Breast epithelium (tissue), 4 donors: Measurements from ENCODE around the gene NAALAD2. TPM values are rescaled to one million over a fixed set of nuclear protein-coding genes. Genes with fewer than 3 reads are reported as not detected.

Experiments used
- DNase-seq, 2 donors: peaks; one replicate each; pipeline ENCODE4 v3.0.0-alpha.2; 2019; ENCODE audit warnings: low spot score in 2 of 2
- H3K27ac ChIP-seq, 2 donors: fragments of 200-600 bp; sonication (generic) in 1 of 2; one replicate each; pipeline ENCODE4 v1.5.1; 2016 to 2019; ENCODE audit warnings: mild to moderate bottlenecking in 1 of 2
- H3K27me3 ChIP-seq, 2 donors: fragments of 200-600 bp; sonication (generic) in 1 of 2; one replicate each; pipeline versions ENCODE4 v1.5.1 to v1.6.0; 2017 to 2019; ENCODE audit warnings: control low read depth in 1 of 2, mild to moderate bottlenecking in 1 of 2
- H3K36me3 ChIP-seq: fragments of 200-600 bp; one replicate; pipeline ENCODE4 v1.5.1; 2019
- H3K4me1 ChIP-seq, 2 donors: fragments of 200-600 bp; sonication (generic); one replicate each; pipeline ENCODE4 v1.5.1; 2016 to 2019; ENCODE audit warnings: control low read depth in 1 of 2
- H3K4me3 ChIP-seq, 3 donors: fragments of 200-600 bp; sonication (generic); 1 replicate in 2 of 3; 2 replicates in 1 of 3; pipeline ENCODE4 v1.5.1; 2016 to 2019; ENCODE audit warnings: mild to moderate bottlenecking in 3 of 3, moderate library complexity in 2 of 3
- H3K9me3 ChIP-seq, 2 donors: fragments of 200-600 bp; sonication (generic) in 1 of 2; one replicate each; pipeline ENCODE4 v1.5.1; 2016 to 2019; ENCODE audit warnings: control low read depth in 1 of 2
- POLR2A ChIP-seq: fragments of 450-650 bp; IDR thresholded peaks from one replicate; pipeline ENCODE4 v1.6.1; 2016; ENCODE audit warnings: antibody characterized with exemption, mild to moderate bottlenecking, moderate library complexity
- POLR2AphosphoS5 ChIP-seq, 3 donors: sonication (generic); formaldehyde crosslinking; IDR thresholded peaks; one replicate each; pipeline ENCODE4 v1.6.1; 2017; ENCODE audit warnings: antibody characterized with exemption in 3 of 3
- intact Hi-C: fragments of 100-400 bp; cut with DNase I; formaldehyde crosslinking; loops from one replicate; pipeline ENCODE4 v1.15.1; 2023; ENCODE audit warnings: low total_unique reads
- total RNA-seq, 3 donors: library from RNA; depleted of rRNA; stranded (reverse); fragments of >200 nt; gene quantifications; one replicate each; pipeline ENCODE4 v1.1.0, GENCODE V29; 2016
- TF ChIP-seq, protein P1 (sequence below), 3 donors: fragments of 450-650 bp; IDR thresholded peaks; one replicate each; pipeline ENCODE4 v1.5.1; 2016 to 2017; ENCODE audit warnings: antibody characterized with exemption in 3 of 3, mild to moderate bottlenecking in 3 of 3, moderate library complexity in 3 of 3

Gene NAALAD2
- total RNA-seq, 3 donors from 2014 or later, result 0.98 to 3.8 (median 1.8) TPM

DNA sequence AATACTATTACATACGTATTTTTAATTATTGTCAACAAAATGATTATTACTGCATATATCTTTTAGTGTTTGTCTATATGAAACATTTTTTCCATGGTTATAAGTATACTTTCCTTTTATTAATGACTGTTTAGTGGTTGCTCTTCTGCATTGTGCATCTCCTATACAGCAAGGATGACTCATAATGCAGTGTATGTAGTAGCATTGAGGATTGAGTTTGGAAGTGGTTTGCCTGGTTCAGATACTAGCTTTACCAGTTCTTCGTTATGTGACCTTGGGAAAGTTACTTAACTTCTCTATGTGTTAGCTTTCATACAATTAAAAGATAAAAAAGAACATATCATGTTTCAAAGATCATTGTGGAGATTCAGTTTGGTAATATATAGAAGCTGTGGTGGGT is 44.3 kb downstream of the NAALAD2 start:
- DNase-seq, result no peak
- Histone ChIP-seq H3K4me3 (no peak overlapping the region), H3K9me3 (no peaks in the 10 kb centered on the region), H3K27me3 (no peaks in the 10 kb centered on the region), H3K4me1 (no peaks in the 10 kb centered on the region), H3K36me3 (no peaks in the 10 kb centered on the region), H3K27ac (no peak overlapping the region)
- intact Hi-C loops, result no loop called here
- TF ChIP-seq, protein P1, sequence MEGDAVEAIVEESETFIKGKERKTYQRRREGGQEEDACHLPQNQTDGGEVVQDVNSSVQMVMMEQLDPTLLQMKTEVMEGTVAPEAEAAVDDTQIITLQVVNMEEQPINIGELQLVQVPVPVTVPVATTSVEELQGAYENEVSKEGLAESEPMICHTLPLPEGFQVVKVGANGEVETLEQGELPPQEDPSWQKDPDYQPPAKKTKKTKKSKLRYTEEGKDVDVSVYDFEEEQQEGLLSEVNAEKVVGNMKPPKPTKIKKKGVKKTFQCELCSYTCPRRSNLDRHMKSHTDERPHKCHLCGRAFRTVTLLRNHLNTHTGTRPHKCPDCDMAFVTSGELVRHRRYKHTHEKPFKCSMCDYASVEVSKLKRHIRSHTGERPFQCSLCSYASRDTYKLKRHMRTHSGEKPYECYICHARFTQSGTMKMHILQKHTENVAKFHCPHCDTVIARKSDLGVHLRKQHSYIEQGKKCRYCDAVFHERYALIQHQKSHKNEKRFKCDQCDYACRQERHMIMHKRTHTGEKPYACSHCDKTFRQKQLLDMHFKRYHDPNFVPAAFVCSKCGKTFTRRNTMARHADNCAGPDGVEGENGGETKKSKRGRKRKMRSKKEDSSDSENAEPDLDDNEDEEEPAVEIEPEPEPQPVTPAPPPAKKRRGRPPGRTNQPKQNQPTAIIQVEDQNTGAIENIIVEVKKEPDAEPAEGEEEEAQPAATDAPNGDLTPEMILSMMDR (IDR thresholded peaks at IDR 0.05), result no peak
- TF ChIP-seq POLR2A (no peak), POLR2AphosphoS5 (IDR thresholded peaks at IDR 0.05) (no peak)

GRCh38 chr11:90179923-90180322 is 45.5 kb downstream of the NAALAD2 start:
- no peak for DNase-seq
- Histone ChIP-seq H3K27me3 (no peaks in the 10 kb centered on the region), H3K36me3 (no peaks in the 10 kb centered on the region), H3K27ac (no peak overlapping the region), H3K4me1 (no peaks in the 10 kb centered on the region), H3K9me3 (no peaks in the 10 kb centered on the region), H3K4me3 (no peak overlapping the region)
- intact Hi-C loops, result no loop called here
- TF ChIP-seq, protein P1 (IDR thresholded peaks at IDR 0.05), result no peak
- TF ChIP-seq POLR2A (no peak), POLR2AphosphoS5 (IDR thresholded peaks at IDR 0.05) (no peak)

DNA sequence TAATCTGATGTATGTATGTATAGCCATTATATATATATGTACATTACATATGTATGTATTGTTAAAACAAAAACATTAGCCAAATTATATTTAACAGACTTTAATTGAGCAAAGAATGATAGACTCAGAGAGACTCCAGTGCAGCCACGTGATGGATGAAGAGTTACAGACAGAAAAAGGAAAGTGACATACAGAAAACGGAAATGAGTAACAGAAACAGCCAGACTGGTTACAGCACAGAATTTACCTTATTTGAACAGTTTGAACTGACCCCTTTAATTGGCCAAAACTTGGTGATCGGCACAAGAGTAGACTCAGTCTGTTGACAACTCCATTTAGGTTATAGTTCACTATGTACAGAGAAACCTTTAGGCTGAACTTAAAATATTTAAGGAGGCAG is 53.4 kb downstream of the NAALAD2 start:
- TF ChIP-seq POLR2A (no peak), POLR2AphosphoS5 (IDR thresholded peaks at IDR 0.05) (no peak)
- TF ChIP-seq, protein P1 (IDR thresholded peaks at IDR 0.05), result no peak
- no peak for DNase-seq
- H3K4me1 ChIP-seq, result no peaks in the 10 kb centered on the region
- H3K9me3 ChIP-seq, result no peaks in the 10 kb centered on the region
- H3K27ac ChIP-seq, result no peak overlapping the region
- no peaks in the 10 kb centered on the region for H3K27me3 ChIP-seq
- no peaks in the 10 kb centered on the region for H3K36me3 ChIP-seq
- no peak overlapping the region for H3K4me3 ChIP-seq
- intact Hi-C loops, result no loop called here

DNA sequence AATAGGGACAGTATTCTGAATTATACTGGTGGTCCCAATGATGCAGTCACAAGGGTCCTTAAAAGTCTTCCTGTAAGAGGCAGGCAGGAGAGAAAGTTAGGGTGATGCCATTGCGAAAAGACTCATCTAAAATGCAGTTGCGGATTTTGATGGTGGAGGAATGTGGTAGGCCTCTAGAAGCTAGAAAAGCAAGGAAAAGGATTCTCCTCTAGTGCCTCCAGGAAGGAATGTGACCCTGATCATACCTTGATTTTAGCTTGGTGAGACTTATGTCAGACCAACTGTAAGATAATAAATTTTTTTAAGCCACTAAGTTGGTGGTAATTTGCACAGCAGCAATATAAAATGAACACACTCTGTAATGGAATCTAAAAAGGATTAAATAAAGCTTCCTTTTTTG is 54.5 kb downstream of the NAALAD2 start:
- Histone ChIP-seq H3K9me3 (no peaks in the 10 kb centered on the region), H3K36me3 (no peaks in the 10 kb centered on the region), H3K27ac (no peak overlapping the region), H3K4me3 (no peak overlapping the region), H3K4me1 (no peaks in the 10 kb centered on the region), H3K27me3 (no peaks in the 10 kb centered on the region)
- TF ChIP-seq POLR2A (no peak), POLR2AphosphoS5 (IDR thresholded peaks at IDR 0.05) (no peak)
- TF ChIP-seq, protein P1 (IDR thresholded peaks at IDR 0.05), result no peak
- no peak for DNase-seq
- intact Hi-C loops, result no loop called here

DNA sequence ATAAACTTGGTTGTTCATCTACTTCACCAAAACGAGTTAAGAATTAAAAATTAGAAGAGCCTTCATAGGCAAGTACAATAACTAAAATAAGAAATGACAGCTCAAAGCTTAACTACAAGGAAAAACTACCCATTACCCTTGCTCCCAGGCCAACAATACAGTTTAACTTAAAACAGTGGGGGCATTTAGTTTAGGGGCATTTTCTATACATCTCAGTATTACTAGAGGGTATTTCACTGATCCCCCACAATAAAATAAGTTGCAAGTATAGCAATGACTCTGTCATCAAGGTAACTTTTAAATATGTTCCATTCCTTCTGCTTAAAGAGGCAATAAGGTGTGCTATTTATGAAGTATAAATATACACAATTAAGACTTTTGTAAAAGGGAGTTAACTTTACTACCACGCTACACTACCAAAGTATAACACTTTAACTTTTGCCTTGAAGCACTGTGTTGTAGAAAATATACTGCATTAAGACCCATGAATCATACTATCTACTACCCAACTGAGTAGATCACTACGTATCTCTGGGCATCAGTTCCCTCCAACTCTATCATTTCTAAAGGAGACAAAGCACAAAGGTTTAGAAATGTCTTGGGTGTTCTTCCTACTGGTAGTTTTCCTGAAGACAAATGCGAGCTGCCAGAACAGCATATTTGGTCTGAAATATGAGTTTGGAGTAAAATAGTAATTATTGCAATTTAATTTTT is 58.6 kb downstream of the NAALAD2 start:
- Histone ChIP-seq H3K36me3 (no peaks in the 10 kb centered on the region), H3K27me3 (no peaks in the 10 kb centered on the region), H3K4me1 (no peaks in the 10 kb centered on the region), H3K4me3 (no peak overlapping the region), H3K27ac (no peak overlapping the region), H3K9me3 (no peaks in the 10 kb centered on the region)
- no peak for DNase-seq
- TF ChIP-seq POLR2AphosphoS5 (IDR thresholded peaks at IDR 0.05) (no peak), POLR2A (no peak)
- TF ChIP-seq, protein P1 (IDR thresholded peaks at IDR 0.05), result no peak
- intact Hi-C loops, result no loop called here
